ENCODE measurements around the gene SOS1. TPM values are rescaled to one million over a fixed set of nuclear protein-coding genes. Genes with fewer than 3 reads are reported as not detected.

The SOS1 gene
- total RNA-seq, 6 donors from 2014 or later, result 10.4 to 51.2 (median 25.3) TPM

DNA sequence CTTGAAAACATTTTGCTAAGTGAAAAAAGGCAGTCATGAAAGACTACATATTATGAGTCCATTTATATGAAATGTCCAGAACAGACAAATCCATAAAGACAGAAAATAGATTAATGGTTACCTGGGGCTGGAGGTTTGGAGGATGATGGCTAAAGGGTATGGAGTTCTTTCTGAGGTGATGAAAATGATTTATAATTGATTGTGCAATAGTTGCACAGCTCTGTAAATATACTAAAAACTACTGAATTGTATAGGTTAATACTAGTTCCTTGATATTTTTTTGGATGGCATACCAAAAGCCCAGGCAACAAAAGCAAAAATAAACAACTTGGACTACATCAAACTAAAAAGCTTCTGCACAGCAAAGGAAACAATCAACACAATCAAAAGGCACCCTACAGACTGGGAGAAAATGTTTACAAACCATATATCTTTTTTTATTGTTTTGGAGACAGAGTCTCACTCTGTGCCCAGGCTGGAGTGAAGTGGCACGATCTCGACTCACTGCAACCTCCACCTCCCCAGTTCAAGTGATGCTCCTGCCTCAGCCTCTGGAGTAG is 21.5 kb downstream of the SOS1 start:
- TF ChIP-seq, protein P1, sequence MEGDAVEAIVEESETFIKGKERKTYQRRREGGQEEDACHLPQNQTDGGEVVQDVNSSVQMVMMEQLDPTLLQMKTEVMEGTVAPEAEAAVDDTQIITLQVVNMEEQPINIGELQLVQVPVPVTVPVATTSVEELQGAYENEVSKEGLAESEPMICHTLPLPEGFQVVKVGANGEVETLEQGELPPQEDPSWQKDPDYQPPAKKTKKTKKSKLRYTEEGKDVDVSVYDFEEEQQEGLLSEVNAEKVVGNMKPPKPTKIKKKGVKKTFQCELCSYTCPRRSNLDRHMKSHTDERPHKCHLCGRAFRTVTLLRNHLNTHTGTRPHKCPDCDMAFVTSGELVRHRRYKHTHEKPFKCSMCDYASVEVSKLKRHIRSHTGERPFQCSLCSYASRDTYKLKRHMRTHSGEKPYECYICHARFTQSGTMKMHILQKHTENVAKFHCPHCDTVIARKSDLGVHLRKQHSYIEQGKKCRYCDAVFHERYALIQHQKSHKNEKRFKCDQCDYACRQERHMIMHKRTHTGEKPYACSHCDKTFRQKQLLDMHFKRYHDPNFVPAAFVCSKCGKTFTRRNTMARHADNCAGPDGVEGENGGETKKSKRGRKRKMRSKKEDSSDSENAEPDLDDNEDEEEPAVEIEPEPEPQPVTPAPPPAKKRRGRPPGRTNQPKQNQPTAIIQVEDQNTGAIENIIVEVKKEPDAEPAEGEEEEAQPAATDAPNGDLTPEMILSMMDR (IDR thresholded peaks at IDR 0.05), result no peak
- no peak for TF ChIP-seq POLR2A (IDR thresholded peaks at IDR 0.05)
- TF ChIP-seq POLR2AphosphoS5 (IDR thresholded peaks at IDR 0.05), result no peak
- no peak for TF ChIP-seq EP300 (IDR thresholded peaks at IDR 0.05)
- DNase-seq (no peak), ATAC-seq (ENCODE audit: low FRiP score in 2 of 2) (no peak)
- Histone ChIP-seq H3K36me3 (no peaks in the 10 kb centered on the region), H3K9me3 (no peaks in the 10 kb centered on the region), H3K27me3 (no peaks in the 10 kb centered on the region), H3K27ac (no peak overlapping the region), H3K4me1 (peaks cover 9 to 31% (median 21%) of the 10 kb centered on the region in 4 donors), H3K4me3 (no peak overlapping the region)
- 69 to 92% methylated on average over 2 of the region's 2 CpGs for WGBS, 2 donors

DNA sequence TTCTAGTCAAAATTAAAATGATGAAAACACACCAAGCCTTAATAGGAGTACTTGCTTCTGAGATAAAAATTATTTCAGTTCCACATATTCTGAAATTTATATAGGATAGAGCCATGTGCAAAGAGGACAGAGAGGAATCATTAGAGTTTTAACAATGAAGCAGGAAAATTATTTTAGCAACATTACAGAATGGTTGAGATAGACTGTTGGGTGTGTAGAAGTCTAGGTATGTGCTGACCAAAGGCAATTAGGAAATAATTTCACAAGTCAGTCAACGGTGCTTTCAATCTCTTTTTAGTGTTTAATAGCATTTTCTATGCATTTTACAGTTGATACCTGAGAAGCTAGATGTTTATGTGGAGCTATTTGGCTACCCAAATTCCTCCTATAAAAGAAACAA is 25.2 kb downstream of the SOS1 start:
- DNase-seq, result no peak
- WGBS, 2 donors, result 53 to 72% methylated on average over 1 of the region's 1 CpG
- Histone ChIP-seq H3K4me3 (no peak overlapping the region), H3K9me3 (no peaks in the 10 kb centered on the region), H3K4me1 (peaks cover 14 to 42% (median 25%) of the 10 kb centered on the region in 4 donors), H3K36me3 (no peaks in the 10 kb centered on the region), H3K27ac (no peak overlapping the region), H3K27me3 (no peaks in the 10 kb centered on the region)
- ATAC-seq (ENCODE audit: low FRiP score in 2 of 2), result no peak
- TF ChIP-seq POLR2AphosphoS5 (IDR thresholded peaks at IDR 0.05), result no peak
- TF ChIP-seq, protein P1 (IDR thresholded peaks at IDR 0.05), result no peak
- no peak for TF ChIP-seq POLR2A (IDR thresholded peaks at IDR 0.05)
- TF ChIP-seq EP300 (IDR thresholded peaks at IDR 0.05), result no peak

DNA sequence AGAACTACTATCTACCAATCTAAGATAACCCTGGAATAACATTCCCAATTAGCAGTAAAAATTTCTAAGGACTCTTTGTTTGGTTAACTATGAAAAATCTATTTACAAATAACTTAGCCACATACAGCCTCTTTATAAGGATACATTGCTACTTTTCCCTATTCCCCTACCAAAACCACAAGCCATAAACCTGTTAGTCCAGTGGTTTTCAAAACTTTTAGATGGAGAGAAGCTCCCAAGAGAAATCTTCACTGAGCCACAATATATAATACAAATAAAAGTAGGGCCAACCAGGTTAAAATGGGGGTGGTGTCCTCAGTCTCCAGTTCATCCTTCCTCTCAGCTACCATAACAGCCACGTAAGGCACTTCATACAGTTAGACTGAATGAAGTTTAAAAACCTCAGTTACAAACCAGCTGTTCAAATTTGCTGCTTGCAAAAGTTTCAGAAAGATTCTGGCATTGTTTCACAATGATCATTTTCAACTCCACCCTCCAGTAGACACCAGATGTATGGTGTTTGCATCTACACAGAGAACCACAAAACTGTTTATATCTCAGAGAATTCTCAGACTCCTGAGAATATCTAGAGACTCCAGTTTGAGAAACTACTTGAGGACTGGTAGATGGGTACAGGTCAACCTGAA is 26.0 kb downstream of the SOS1 start:
- DNase-seq (no peak), ATAC-seq (ENCODE audit: low FRiP score in 2 of 2) (peak in 1 of 2 donors; percentile 36)
- no peaks in the 10 kb centered on the region for H3K27me3 ChIP-seq
- 47 to 73% methylated on average over 1 of the region's 1 CpG for WGBS, 2 donors
- H3K36me3 ChIP-seq, result no peaks in the 10 kb centered on the region
- TF ChIP-seq EP300 (IDR thresholded peaks at IDR 0.05), result no peak
- TF ChIP-seq POLR2AphosphoS5 (IDR thresholded peaks at IDR 0.05), result no peak
- no peak for TF ChIP-seq POLR2A (IDR thresholded peaks at IDR 0.05)
- TF ChIP-seq, protein P1 (IDR thresholded peaks at IDR 0.05), result no peak
- H3K4me1 ChIP-seq, result peaks cover 12 to 41% (median 23%) of the 10 kb centered on the region in 4 donors
- no peak overlapping the region for H3K27ac ChIP-seq
- H3K9me3 ChIP-seq, result no peaks in the 10 kb centered on the region
- no peak overlapping the region for H3K4me3 ChIP-seq

DNA sequence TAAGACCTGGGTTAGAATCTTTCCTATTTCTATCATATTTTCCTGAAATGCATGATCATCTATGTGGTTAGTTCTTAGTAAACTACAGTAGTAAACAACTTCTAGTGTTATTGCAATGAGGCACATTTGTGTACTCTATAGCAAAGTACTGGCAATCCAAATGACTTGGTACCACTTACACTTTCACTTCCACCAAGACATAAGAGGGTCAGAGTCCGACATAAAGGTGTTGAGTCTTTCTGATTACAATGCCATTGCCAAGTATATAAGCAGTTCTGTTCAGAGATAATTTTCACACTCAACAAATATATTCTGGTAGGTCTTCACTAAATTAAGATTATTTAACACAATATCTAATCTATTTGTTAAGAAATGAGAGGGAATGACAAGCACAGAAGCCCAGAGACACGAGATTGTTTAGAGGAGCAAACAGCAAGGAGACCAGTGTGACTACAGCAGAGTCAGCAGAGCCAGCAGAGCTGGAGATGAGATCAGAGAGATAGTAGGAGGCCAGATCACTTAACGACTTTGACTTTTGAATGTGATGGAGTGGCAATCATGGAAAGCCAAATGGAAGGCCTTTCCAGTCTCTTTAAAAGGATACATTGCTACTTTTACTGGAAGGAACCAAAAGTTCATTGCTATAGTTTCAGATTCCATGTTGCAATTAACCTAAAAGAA is 27.5 kb downstream of the SOS1 start:
- ATAC-seq (ENCODE audit: low FRiP score in 2 of 2) (no peak), DNase-seq (no peak)
- no peaks in the 10 kb centered on the region for H3K27me3 ChIP-seq
- no peak overlapping the region for H3K4me3 ChIP-seq
- no peak overlapping the region for H3K27ac ChIP-seq
- TF ChIP-seq EP300 (IDR thresholded peaks at IDR 0.05) (no peak), POLR2AphosphoS5 (IDR thresholded peaks at IDR 0.05) (no peak), POLR2A (IDR thresholded peaks at IDR 0.05) (no peak)
- TF ChIP-seq, protein P1 (IDR thresholded peaks at IDR 0.05), result no peak
- peaks cover 11 to 32% (median 22%) of the 10 kb centered on the region in 4 donors for H3K4me1 ChIP-seq
- 53 to 57% methylated on average over 3 of the region's 3 CpGs for WGBS, 2 donors
- no peaks in the 10 kb centered on the region for H3K36me3 ChIP-seq
- H3K9me3 ChIP-seq, result no peaks in the 10 kb centered on the region

Measured in upper lobe of left lung (tissue), 6 donors.